Heart left ventricle (tissue), 16 donors: ENCODE data around the gene SP3. TPM values are rescaled to one million over a fixed set of nuclear protein-coding genes. Genes with fewer than 3 reads are reported as not detected.

Experiments used
- ATAC-seq, 4 donors: fragments of 200-7000 bp; cut with Tn5 transposase; one replicate each; pipeline ENCODE4 v1.9.1; 2020 to 2022; ENCODE audit warnings: moderate library complexity in 4 of 4, mild to moderate bottlenecking in 3 of 4, moderate number of reproducible peaks in 1 of 4
- DNase-seq, 5 donors: peaks; one replicate each; pipeline ENCODE4 v3.0.0-alpha.2; 2020
- H3K27ac ChIP-seq, 12 donors: fragments of 200-600 bp; sonication (generic) in 4 of 12; one replicate each; pipeline versions ENCODE4 v1.5.0 to v1.8.0; 2016 to 2022; ENCODE audit warnings: mild to moderate bottlenecking in 2 of 12
- H3K27me3 ChIP-seq, 9 donors: fragments of 200-600 bp; sonication (generic) in 2 of 9; one replicate each; pipeline versions ENCODE4 v1.5.1 to v1.8.0; 2016 to 2022; ENCODE audit warnings: mild to moderate bottlenecking in 3 of 9
- H3K36me3 ChIP-seq, 9 donors: fragments of 200-600 bp; sonication (generic) in 2 of 9; one replicate each; pipeline versions ENCODE4 v1.5.0 to v1.8.0; 2018 to 2022; ENCODE audit warnings: mild to moderate bottlenecking in 2 of 9
- H3K4me1 ChIP-seq, 12 donors: fragments of 200-600 bp; sonication (generic) in 4 of 12; one replicate each; pipeline versions ENCODE4 v1.5.0 to v1.8.0; 2016 to 2022; ENCODE audit warnings: mild to moderate bottlenecking in 3 of 12
- H3K4me3 ChIP-seq, 12 donors: fragments of 200-600 bp; sonication (generic) in 4 of 12; one replicate each; pipeline versions ENCODE4 v1.5.0 to v1.8.0; 2017 to 2022; ENCODE audit warnings: mild to moderate bottlenecking in 9 of 12, moderate library complexity in 4 of 12
- H3K9me3 ChIP-seq, 12 donors: fragments of 200-600 bp; sonication (generic) in 4 of 12; one replicate each; pipeline versions ENCODE4 v1.5.0 to v1.8.0; 2016 to 2022; ENCODE audit warnings: mild to moderate bottlenecking in 1 of 12
- CTCF ChIP-seq, 12 donors: fragments of 200-600 bp; sonication (generic) in 4 of 12; IDR thresholded peaks; one replicate each; pipeline versions ENCODE4 v1.5.0 to v1.8.0; 2018 to 2022; ENCODE audit warnings: antibody characterized with exemption in 12 of 12, mild to moderate bottlenecking in 5 of 12
- POLR2A ChIP-seq, 2 donors: fragments of 450-650 bp; IDR thresholded peaks; one replicate each; pipeline ENCODE4 v1.6.1; 2017; ENCODE audit warnings: antibody characterized with exemption in 2 of 2, mild to moderate bottlenecking in 2 of 2, moderate library complexity in 2 of 2
- WGBS, 4 donors: extraction: QIAGEN DNeasy Blood & Tissue Kit in 2 of 4; methylation state at CpG; one replicate each; pipeline versions ENCODE4 v1.1.5 to v1.1.7; 2013 to 2018; 5-methylcytosine and 5-hydroxymethylcytosine counted together
- intact Hi-C, 10 donors: fragments of 100-400 bp; cut with DNase I; formaldehyde crosslinking; loops; one replicate each; pipeline versions ENCODE4 v1.11.1 to v1.14.2; 2022
- polyA plus RNA-seq, 2 donors: library from polyadenylated mRNA; stranded (reverse); fragments of 200-250 nt; gene quantifications; one replicate each; pipeline ENCODE4 v1.2.3, GENCODE V29; 2013
- total RNA-seq, 9 donors: library from RNA; depleted of rRNA in 2 of 9; stranded (reverse); fragments of >200 nt in 2 of 9; fragmentation: NEBNext Ultra II Directional in 3 of 9; extraction: Animal tissue kit (Norgen Biotek cat#: 25700) in 3 of 9; gene quantifications; one replicate each; pipeline versions ENCODE4 v1.1.0 to v1.2.4, GENCODE V29; 2016 to 2023
- donor health status: ischemic (EF 13 %, LVEDD 7.1; RV severe dilation, severe dysfunction).
- donor health status: healthy with polysubstance abuse.
- donor health status: DM: no; HTN: yes; CAD: no.
- donor health status: DM: no; HTN: no; CAD: no.
- donor health status: ischemic (EF 25% LVEDD 6.9; RV normal size, moderate dysfunction).
- donor health status: ischemic (EF 25% LVEDD 5.7; RV mildly dilated, moderate dysfunction).
- donor health status: healthy.
- donor health status: DM: yes; HTN: yes; CAD: no.
- donor health status: ischemic (EF 35%, LVEDD 5.7; RV mildly dilated, moderate dysfunction).
- donor health status: nonischemic (EF 11% LVEDD 7.7; RV severe dilation, severe dysfunction).
- donor health status: DM: yes; HTN: yes; CAD: no.
- donor health status: PGD.
- donor health status: ischemic (EF 29% LVEDD 5.4; RV normal size, mild dysfunction).
- donor health status: nonischemic (EF 23%, LVEDD 6.1; RV moderate dilation, normal function).

The SP3 gene
- total and polyA plus RNA-seq, 11 donors: 6.9 to 61.5 (median 40.2) TPM

- Histone ChIP-seq H3K4me3 (no peak overlapping the region), H3K27me3 (no peaks in the 10 kb centered on the region), H3K4me1 (peaks cover 0 to 44% (median 33%) of the 10 kb centered on the region in 12 donors), H3K9me3 (no peaks in the 10 kb centered on the region), H3K36me3 (no peaks in the 10 kb centered on the region), H3K27ac (peak overlapping the region in 2 of 12 donors; percentile 41 to 88)
- no peak for ATAC-seq
- DNase-seq: no peak
- intact Hi-C loops: loop anchor here in 2 of 10 donors (5.0 to 10.0 kb wide), 3 partner anchors 37 to 115 kb away; no protein-coding TSS in a partner anchor
- no peak for TF ChIP-seq CTCF (IDR thresholded peaks at IDR 0.05)
- no peak for TF ChIP-seq POLR2A (IDR thresholded peaks at IDR 0.05)
- 92 to 98% (median 94%) methylated on average over 2 of the region's 2 CpGs for WGBS, 4 donors
Measured at GRCh38 chr2:173999724-174000123, 34.6 kb upstream of the SP3 start.

GRCh38 chr2:173999272-173999671 lies 34.1 kb upstream of the SP3 start:
- WGBS, 4 donors: 73 to 76% (median 74%) methylated on average over 5 to 6 of the region's 6 CpGs
- intact Hi-C loops: loop anchor here in 2 of 10 donors (5.0 to 10.0 kb wide), 3 partner anchors 37 to 114 kb away; no protein-coding TSS in a partner anchor
- Histone ChIP-seq H3K4me3 (no peak overlapping the region), H3K36me3 (no peaks in the 10 kb centered on the region), H3K27ac (peak overlapping the region in 6 of 12 donors; percentile 6 to 88 (median 35)), H3K9me3 (no peaks in the 10 kb centered on the region), H3K4me1 (peaks cover 0 to 39% (median 28%) of the 10 kb centered on the region in 12 donors), H3K27me3 (no peaks in the 10 kb centered on the region)
- peak; percentile 13 to 42 (median 25) for ATAC-seq
- TF ChIP-seq POLR2A (IDR thresholded peaks at IDR 0.05): no peak
- peak in 4 of 5 donors; percentile 34 to 64 (median 48) for DNase-seq

DNA sequence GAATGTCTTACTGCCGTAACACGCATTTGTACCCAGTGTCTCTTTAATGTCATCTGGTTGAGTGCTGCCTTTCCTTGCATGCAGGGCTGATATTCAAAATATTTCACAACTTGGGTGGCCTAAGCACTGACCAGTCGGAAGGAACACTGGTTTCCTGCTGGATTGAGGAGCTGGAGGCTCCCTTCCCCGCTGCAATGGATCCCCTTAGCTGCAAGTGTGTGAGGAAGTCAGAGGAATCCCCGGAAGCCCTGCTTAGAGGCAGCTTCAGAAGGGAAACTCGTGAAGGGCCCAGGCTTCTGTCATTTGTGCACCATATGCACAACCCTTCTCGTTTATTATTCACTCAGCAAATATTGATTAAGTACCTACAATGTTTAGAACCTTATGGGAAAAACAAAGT lies 33.2 kb upstream of the SP3 start:
- peaks cover 0 to 39% (median 25%) of the 10 kb centered on the region in 12 donors for H3K4me1 ChIP-seq
- ATAC-seq: peak; percentile 47 to 54 (median 48)

GRCh38 chr2:173997753-173998152 lies 32.6 kb upstream of the SP3 start:
- peaks cover 0 to 45% (median 28%) of the 10 kb centered on the region in 12 donors for H3K4me1 ChIP-seq
- peak overlapping the region in 10 of 12 donors; percentile 3 to 88 (median 32) for H3K27ac ChIP-seq
- 60 to 74% (median 69%) methylated on average over 2 of the region's 2 CpGs for WGBS, 4 donors
- no peak for DNase-seq
- intact Hi-C loops: loop anchor here in 2 of 10 donors (5.0 to 10.0 kb wide), 3 partner anchors 35 to 113 kb away; no protein-coding TSS in a partner anchor
- no peaks in the 10 kb centered on the region for H3K9me3 ChIP-seq
- no peaks in the 10 kb centered on the region for H3K27me3 ChIP-seq
- no peak for TF ChIP-seq CTCF (IDR thresholded peaks at IDR 0.05)
- TF ChIP-seq POLR2A (IDR thresholded peaks at IDR 0.05): no peak
- H3K36me3 ChIP-seq: no peaks in the 10 kb centered on the region
- ATAC-seq: no peak
- peak overlapping the region in 1 of 12 donors; percentile 20 for H3K4me3 ChIP-seq

More for the DNA sequence above, 33.2 kb upstream of the SP3 start:
- H3K4me3 ChIP-seq: peak overlapping the region in 1 of 12 donors; percentile 20
- 54 to 64% (median 59%) methylated on average over 7 of the region's 7 CpGs for WGBS, 4 donors
- H3K27me3 ChIP-seq: no peaks in the 10 kb centered on the region
- intact Hi-C loops: loop anchor here in 2 of 10 donors (5.0 to 10.0 kb wide), 3 partner anchors 36 to 114 kb away; no protein-coding TSS in a partner anchor
- TF ChIP-seq POLR2A (IDR thresholded peaks at IDR 0.05) (no peak), CTCF (IDR thresholded peaks at IDR 0.05) (no peak)
- peak overlapping the region in 8 of 12 donors; percentile 3 to 88 (median 32) for H3K27ac ChIP-seq
- H3K36me3 ChIP-seq: no peaks in the 10 kb centered on the region
- peak in 2 of 5 donors; percentile 30 to 46 for DNase-seq
- H3K9me3 ChIP-seq: no peaks in the 10 kb centered on the region
